ENCODE results near the gene FGR.

Gene FGR

GRCh38 chr1:27589441-27589840 is 45.5 kb downstream of the FGR start:
- Histone ChIP-seq H3K4me3 (peak overlapping the region; percentile 3), H3K27ac (peak overlapping the region; percentile 82 to 88)
- DNase-seq (ENCODE audit: low spot score): no peak
- TF ChIP-seq CTCF (IDR thresholded peaks at IDR 0.05): no peak

- no peak overlapping the region for H3K4me3 ChIP-seq
These were observed 46.4 kb downstream of the FGR start for GRCh38 chr1:27588256-27589232.

GRCh38 chr1:27585684-27586083 is 49.3 kb downstream of the FGR start:
- Histone ChIP-seq H3K4me3 (no peak overlapping the region), H3K27ac (peak overlapping the region in 1 of 2 donors; percentile 88)
- TF ChIP-seq CTCF (IDR thresholded peaks at IDR 0.05): no peak
- DNase-seq (ENCODE audit: low spot score): no peak

More at GRCh38 chr1:27588256-27589232, 46.4 kb downstream of the FGR start:
- peak overlapping the region; percentile 62 to 88 for H3K27ac ChIP-seq
- TF ChIP-seq CTCF (IDR thresholded peaks at IDR 0.05): no peak
- no peak for DNase-seq (ENCODE audit: low spot score)

- no peak overlapping the region for H3K4me3 ChIP-seq
- no peak for DNase-seq (ENCODE audit: low spot score)
- TF ChIP-seq CTCF (IDR thresholded peaks at IDR 0.05): no peak
- H3K27ac ChIP-seq: peak overlapping the region in 1 of 2 donors; percentile 51
These were observed 50.5 kb downstream of the FGR start for GRCh38 chr1:27584453-27584852.

GRCh38 chr1:27583479-27583878 is 51.5 kb downstream of the FGR start:
- H3K4me3 ChIP-seq: no peak overlapping the region
- DNase-seq (ENCODE audit: low spot score): no peak
- no peak for TF ChIP-seq CTCF (IDR thresholded peaks at IDR 0.05)
- H3K27ac ChIP-seq: peak overlapping the region in 1 of 2 donors; percentile 79

- Histone ChIP-seq H3K4me3 (no peak overlapping the region), H3K27ac (peak overlapping the region; percentile 55 to 79)
- no peak for DNase-seq (ENCODE audit: low spot score)
- no peak for TF ChIP-seq CTCF (IDR thresholded peaks at IDR 0.05)
These were observed 53.2 kb downstream of the FGR start for GRCh38 chr1:27581823-27582243.

Measured in coronary artery (tissue), 2 donors.